ENCODE results near the gene CHGA.

The CHGA gene

GRCh38 chr14:92945544-92945943 is 22.6 kb downstream of the CHGA start:
- no peak for DNase-seq

GRCh38 chr14:92945959-92946846 is 23.3 kb downstream of the CHGA start:
- DNase-seq, result no peak

- no peak for DNase-seq
Observed at GRCh38 chr14:92946847-92947545, 24.0 kb downstream of the CHGA start.

GRCh38 chr14:92948647-92949046 is 25.7 kb downstream of the CHGA start:
- DNase-seq, result no peak

- no peak for DNase-seq
Observed at GRCh38 chr14:92949496-92950192, 26.7 kb downstream of the CHGA start.

GRCh38 chr14:92950193-92950540 is 27.2 kb downstream of the CHGA start:
- DNase-seq, result no peak

- DNase-seq, result no peak
Observed at GRCh38 chr14:92950773-92951172, 27.8 kb downstream of the CHGA start.

GRCh38 chr14:92951261-92951660 is 28.3 kb downstream of the CHGA start:
- DNase-seq, result no peak

- peak; percentile 63 to 83 for DNase-seq
Observed at GRCh38 chr14:92951912-92952471, 29.0 kb downstream of the CHGA start.

- DNase-seq, result no peak
Observed at GRCh38 chr14:92952481-92953298, 29.7 kb downstream of the CHGA start.

GRCh38 chr14:92953526-92953925 is 30.6 kb downstream of the CHGA start:
- DNase-seq, result no peak

- DNase-seq, result no peak
Observed at GRCh38 chr14:92954933-92955332, 32.0 kb downstream of the CHGA start.

GRCh38 chr14:92955381-92955780 is 32.4 kb downstream of the CHGA start:
- DNase-seq, result no peak

- DNase-seq, result no peak
Observed at GRCh38 chr14:92956961-92957360, 34.0 kb downstream of the CHGA start.

GRCh38 chr14:92958373-92959188 is 35.6 kb downstream of the CHGA start:
- DNase-seq, result no peak

- no peak for DNase-seq
Observed at GRCh38 chr14:92959189-92959531, 36.2 kb downstream of the CHGA start.

- no peak for DNase-seq
Observed at GRCh38 chr14:92959761-92960680, 37.1 kb downstream of the CHGA start.

GRCh38 chr14:92960706-92961566 is 38.0 kb downstream of the CHGA start:
- DNase-seq, result no peak

GRCh38 chr14:92961567-92961855 is 38.6 kb downstream of the CHGA start:
- no peak for DNase-seq
